Immature natural killer cell (primary cell): ENCODE data around the gene GRB2. TPM values are rescaled to one million over a fixed set of nuclear protein-coding genes. Genes with fewer than 3 reads are reported as not detected.
A peak's percentile ranks its signal among the peaks of the same experiment; 100 is the strongest.
"Not testable (repeated sequence)": the region's sequence is repeated elsewhere in the genome, so short reads cannot be mapped to it uniquely, and the experiment has no call there.

ENCODE experiments used
- DNase-seq, 3 donors: peaks; one replicate each; pipeline ENCODE4 v3.0.0; 2022; ENCODE audit warnings: mixed read lengths in 1 of 3
- H3K27ac Mint-ChIP-seq, 6 donors: one replicate each; pipeline ENCODE4 v1.8.0; 2020; ENCODE audit warnings: mixed read lengths in 6 of 6, mild to moderate bottlenecking in 5 of 6, inconsistent platforms in 4 of 6, moderate library complexity in 3 of 6
- H3K27me3 Mint-ChIP-seq, 3 donors: one replicate each; pipeline ENCODE4 v1.8.0; 2020 to 2021; ENCODE audit warnings: low read depth in 3 of 3, mild to moderate bottlenecking in 3 of 3, mixed read lengths in 3 of 3, moderate library complexity in 3 of 3, inconsistent platforms in 1 of 3
- H3K36me3 Mint-ChIP-seq, 3 donors: one replicate each; pipeline ENCODE4 v1.8.0; 2020; ENCODE audit warnings: mixed read lengths in 3 of 3, inconsistent platforms in 2 of 3, mild to moderate bottlenecking in 2 of 3
- H3K4me1 Mint-ChIP-seq, 2 donors: one replicate each; pipeline ENCODE4 v1.8.0; 2020; ENCODE audit warnings: inconsistent platforms in 2 of 2, mild to moderate bottlenecking in 2 of 2, mixed read lengths in 2 of 2, moderate library complexity in 1 of 2
- H3K4me3 Mint-ChIP-seq, 5 donors: one replicate each; pipeline ENCODE4 v1.8.0; 2020; ENCODE audit warnings: mild to moderate bottlenecking in 5 of 5, mixed read lengths in 5 of 5, inconsistent platforms in 3 of 5, moderate library complexity in 3 of 5
- H3K9me3 Mint-ChIP-seq, 6 donors: one replicate each; pipeline ENCODE4 v1.8.0; 2020; ENCODE audit warnings: mild to moderate bottlenecking in 6 of 6, mixed read lengths in 6 of 6, inconsistent platforms in 4 of 6, moderate library complexity in 3 of 6
- polyA plus RNA-seq, 3 donors: library from polyadenylated mRNA; unstranded; fragments of 300-500 nt; fragmentation: Illumina TruSeq; gene quantifications; one replicate each; pipeline ENCODE4 v1.2.3, GENCODE V29; 2021

Gene GRB2
- polyA plus RNA-seq, 3 donors from 2014 or later, result 104 to 161 (median 135) TPM

GRCh38 chr17:75349589-75349988 is 55.9 kb downstream of the GRB2 start:
- no peak for DNase-seq
- H3K36me3 Mint-ChIP-seq, result no peaks in the 10 kb centered on the region
- H3K4me1 Mint-ChIP-seq, result peaks cover 74 to 85% of the 10 kb centered on the region in 2 donors
- H3K27me3 Mint-ChIP-seq, result peaks cover 2 to 4% (median 2%) of the 10 kb centered on the region in 3 donors
- no peaks in the 10 kb centered on the region for H3K9me3 Mint-ChIP-seq
- H3K4me3 Mint-ChIP-seq, result no peak overlapping the region
- H3K27ac Mint-ChIP-seq, result peak overlapping the region in 1 of 6 donors; percentile 51

GRCh38 chr17:75348386-75349012 is 57.0 kb downstream of the GRB2 start:
- Mint-ChIP-seq H3K27me3 (peaks cover 2% of the 10 kb centered on the region in 3 donors), H3K4me1 (peaks cover 82 to 91% of the 10 kb centered on the region in 2 donors), H3K36me3 (no peaks in the 10 kb centered on the region), H3K27ac (peak overlapping the region in 3 of 6 donors; percentile 2 to 77 (median 59)), H3K4me3 (peak overlapping the region in 2 of 5 donors; percentile 11 to 22), H3K9me3 (no peaks in the 10 kb centered on the region)
- no peak for DNase-seq

- no peak for DNase-seq
- Mint-ChIP-seq H3K27me3 (peaks cover 2 to 4% (median 2%) of the 10 kb centered on the region in 3 donors), H3K36me3 (no peaks in the 10 kb centered on the region), H3K9me3 (no peaks in the 10 kb centered on the region), H3K4me1 (peaks cover 91 to 98% of the 10 kb centered on the region in 2 donors), H3K4me3 (peak overlapping the region; percentile 67 to 77 (median 68)), H3K27ac (peak overlapping the region; percentile 35 to 86 (median 82))
Measured at GRCh38 chr17:75346906-75347305, 58.6 kb downstream of the GRB2 start.

GRCh38 chr17:75346368-75346767 is 59.1 kb downstream of the GRB2 start:
- H3K4me1 Mint-ChIP-seq, result peaks cover 92 to 98% of the 10 kb centered on the region in 2 donors

GRCh38 chr17:75345514-75346167 is 59.8 kb downstream of the GRB2 start:
- peak in 1 of 3 donors; percentile 21 for DNase-seq
- Mint-ChIP-seq H3K4me1 (peaks cover 93 to 98% of the 10 kb centered on the region in 2 donors), H3K27me3 (peaks cover 2 to 4% (median 3%) of the 10 kb centered on the region in 3 donors), H3K4me3 (peak overlapping the region; percentile 68 to 85 (median 76)), H3K9me3 (no peaks in the 10 kb centered on the region), H3K36me3 (no peaks in the 10 kb centered on the region), H3K27ac (peak overlapping the region; percentile 79 to 91 (median 84))

More at GRCh38 chr17:75346368-75346767, 59.1 kb downstream of the GRB2 start:
- DNase-seq, H3K9me3 Mint-ChIP-seq, H3K27me3 Mint-ChIP-seq, H3K36me3 Mint-ChIP-seq: not testable (repeated sequence)
- Mint-ChIP-seq H3K4me3 (peak overlapping the region; percentile 67 to 77 (median 71)), H3K27ac (peak overlapping the region in 2 of 6 donors; percentile 66 to 84)

- Mint-ChIP-seq H3K36me3 (no peaks in the 10 kb centered on the region), H3K4me3 (peak overlapping the region in 4 of 5 donors; percentile 53 to 90 (median 87)), H3K27ac (peak overlapping the region; percentile 45 to 95 (median 78)), H3K27me3 (peaks cover 2 to 4% (median 3%) of the 10 kb centered on the region in 3 donors), H3K9me3 (no peaks in the 10 kb centered on the region), H3K4me1 (peaks cover 94 to 98% of the 10 kb centered on the region in 2 donors)
- DNase-seq, result no peak
Measured at GRCh38 chr17:75344666-75345065, 60.8 kb downstream of the GRB2 start.

GRCh38 chr17:75342996-75343395 is 62.5 kb downstream of the GRB2 start:
- Mint-ChIP-seq H3K36me3 (no peaks in the 10 kb centered on the region), H3K4me1 (peaks cover 96 to 98% of the 10 kb centered on the region in 2 donors), H3K9me3 (no peaks in the 10 kb centered on the region), H3K27ac (peak overlapping the region; percentile 65 to 95 (median 88)), H3K27me3 (peaks cover 2 to 4% (median 3%) of the 10 kb centered on the region in 3 donors), H3K4me3 (peak overlapping the region; percentile 71 to 90 (median 86))
- no peak for DNase-seq

- no peak for DNase-seq
- no peaks in the 10 kb centered on the region for H3K36me3 Mint-ChIP-seq
- no peaks in the 10 kb centered on the region for H3K9me3 Mint-ChIP-seq
- H3K4me3 Mint-ChIP-seq, result peak overlapping the region in 3 of 5 donors; percentile 18 to 71 (median 37)
- H3K27me3 Mint-ChIP-seq, result peaks cover 2 to 6% (median 3%) of the 10 kb centered on the region in 3 donors
- peaks cover 91 to 94% of the 10 kb centered on the region in 2 donors for H3K4me1 Mint-ChIP-seq
- peak overlapping the region; percentile 61 to 88 (median 78) for H3K27ac Mint-ChIP-seq
Measured at GRCh38 chr17:75341784-75342486, 63.5 kb downstream of the GRB2 start.

- peak overlapping the region in 1 of 5 donors; percentile 76 for H3K4me3 Mint-ChIP-seq
- H3K36me3 Mint-ChIP-seq, result no peaks in the 10 kb centered on the region
- H3K9me3 Mint-ChIP-seq, result no peaks in the 10 kb centered on the region
- H3K27me3 Mint-ChIP-seq, result peaks cover 0 to 6% (median 1%) of the 10 kb centered on the region in 3 donors
- DNase-seq, result no peak
- peaks cover 91 to 96% of the 10 kb centered on the region in 2 donors for H3K4me1 Mint-ChIP-seq
- peak overlapping the region in 5 of 6 donors; percentile 7 to 91 (median 25) for H3K27ac Mint-ChIP-seq
Measured at GRCh38 chr17:75340631-75341030, 64.8 kb downstream of the GRB2 start.

- Mint-ChIP-seq H3K4me1 (peaks cover 91 to 96% of the 10 kb centered on the region in 2 donors), H3K9me3 (no peaks in the 10 kb centered on the region), H3K27me3 (peaks cover 0 to 6% (median 1%) of the 10 kb centered on the region in 3 donors), H3K27ac (peak overlapping the region; percentile 79 to 96 (median 87)), H3K4me3 (peak overlapping the region; percentile 67 to 83 (median 76)), H3K36me3 (no peaks in the 10 kb centered on the region)
- DNase-seq, result no peak
Measured at GRCh38 chr17:75339971-75340370, 65.5 kb downstream of the GRB2 start.

- Mint-ChIP-seq H3K9me3 (no peaks in the 10 kb centered on the region), H3K4me1 (peaks cover 82 to 90% of the 10 kb centered on the region in 2 donors), H3K27me3 (peaks cover 0 to 6% (median 1%) of the 10 kb centered on the region in 3 donors), H3K36me3 (no peaks in the 10 kb centered on the region), H3K27ac (peak overlapping the region; percentile 79 to 96 (median 86)), H3K4me3 (peak overlapping the region; percentile 67 to 83 (median 76))
- DNase-seq, result peak in 1 of 3 donors; percentile 8
Measured at GRCh38 chr17:75338335-75338734, 67.1 kb downstream of the GRB2 start.

GRCh38 chr17:75335315-75335714 is 70.2 kb downstream of the GRB2 start:
- H3K27ac Mint-ChIP-seq, result peak overlapping the region in 5 of 6 donors; percentile 13 to 82 (median 23)
- H3K4me1 Mint-ChIP-seq, result peaks cover 58 to 86% of the 10 kb centered on the region in 2 donors
- H3K27me3 Mint-ChIP-seq, result peaks cover 0 to 4% (median 1%) of the 10 kb centered on the region in 3 donors
- no peaks in the 10 kb centered on the region for H3K9me3 Mint-ChIP-seq
- H3K4me3 Mint-ChIP-seq, result no peak overlapping the region
- H3K36me3 Mint-ChIP-seq, result peaks cover 0 to 4% (median 0%) of the 10 kb centered on the region in 3 donors
- DNase-seq, result no peak

- peaks cover 0 to 4% (median 1%) of the 10 kb centered on the region in 3 donors for H3K27me3 Mint-ChIP-seq
- H3K27ac Mint-ChIP-seq, result peak overlapping the region in 4 of 6 donors; percentile 23 to 67 (median 38)
- no peaks in the 10 kb centered on the region for H3K9me3 Mint-ChIP-seq
- H3K4me1 Mint-ChIP-seq, result peaks cover 53 to 80% of the 10 kb centered on the region in 2 donors
- H3K4me3 Mint-ChIP-seq, result no peak overlapping the region
- H3K36me3 Mint-ChIP-seq, result peaks cover 0 to 4% (median 0%) of the 10 kb centered on the region in 3 donors
- DNase-seq, result no peak
Measured at GRCh38 chr17:75334723-75335122, 70.8 kb downstream of the GRB2 start.
